ELR (cell line): Measurements from ENCODE around the gene WSB2.
"Not testable (repeated sequence)": the region's sequence is repeated elsewhere in the genome, so short reads cannot be mapped to it uniquely, and the experiment has no call there.

ENCODE experiments used
- DNase-seq: peaks from one replicate; pipeline ENCODE4 v3.0.0-alpha.2; 2015; ENCODE audit warnings: low read depth

The WSB2 gene

GRCh38 chr12:118061011-118061872, at the start of gene WSB2:
Gene WSB2, minus strand, starts transcription at chr12:118061179. Its CDS starts 131 bp downstream, at chr12:118061048.
- peak; percentile 72 for DNase-seq

- no peak for DNase-seq
Measured at GRCh38 chr12:118109088-118109487, 48.1 kb upstream of the WSB2 start.

GRCh38 chr12:118107694-118108093, 46.7 kb upstream of the WSB2 start:
- no peak for DNase-seq

- DNase-seq: no peak
Measured at GRCh38 chr12:118107011-118107410, 46.0 kb upstream of the WSB2 start.

GRCh38 chr12:118103601-118104382, 42.8 kb upstream of the WSB2 start, which contains the start of gene VSIG10:
Gene VSIG10, minus strand, starts transcription at chr12:118104011. Its CDS starts 340 bp downstream, at chr12:118103671.
- DNase-seq: peak; percentile 81

- peak; percentile 36 for DNase-seq
Measured at GRCh38 chr12:118103201-118103600, 42.2 kb upstream of the WSB2 start.

GRCh38 chr12:118102609-118103008, 41.6 kb upstream of the WSB2 start:
- DNase-seq: peak; percentile 14

GRCh38 chr12:118102070-118102469, 41.1 kb upstream of the WSB2 start:
- peak; percentile 52 for DNase-seq

GRCh38 chr12:118101051-118101450, 40.1 kb upstream of the WSB2 start:
- DNase-seq: no peak

- DNase-seq: no peak
Measured at GRCh38 chr12:118098911-118099671, 38.1 kb upstream of the WSB2 start.

- no peak for DNase-seq
Measured at GRCh38 chr12:118098401-118098800, 37.4 kb upstream of the WSB2 start.

- no peak for DNase-seq
Measured at GRCh38 chr12:118094039-118094438, 33.1 kb upstream of the WSB2 start.

- DNase-seq: no peak
Measured at GRCh38 chr12:118089782-118090181, 28.8 kb upstream of the WSB2 start.

- DNase-seq: no peak
Measured at GRCh38 chr12:118082161-118082560, 21.2 kb upstream of the WSB2 start.

- DNase-seq: not testable (repeated sequence)
Measured at GRCh38 chr12:118081521-118081920, 20.5 kb upstream of the WSB2 start.

- DNase-seq: no peak
Measured at GRCh38 chr12:118073768-118074167, 12.8 kb upstream of the WSB2 start.

GRCh38 chr12:118070650-118071049, 9.7 kb upstream of the WSB2 start:
- no peak for DNase-seq

GRCh38 chr12:118068445-118068844, 7.5 kb upstream of the WSB2 start:
- no peak for DNase-seq

- no peak for DNase-seq
Measured at GRCh38 chr12:118065380-118065779, 4.4 kb upstream of the WSB2 start.

- peak; percentile 36 for DNase-seq
Measured at GRCh38 chr12:118064608-118065007, 3.6 kb upstream of the WSB2 start.

- DNase-seq: no peak
Measured at GRCh38 chr12:118063576-118064391, 2.8 kb upstream of the WSB2 start.
